WTC11 (cell line): ENCODE results near the gene SLC15A4.

Experiments used
- ATF2 ChIP-seq: sonication (generic); formaldehyde crosslinking; IDR thresholded peaks from 2 replicates; pipeline ENCODE4 v1.8.1; 2022; ENCODE audit warnings: low read depth, missing genetic modification reagents, borderline replicate concordance
- ATF3 ChIP-seq: sonication (generic); formaldehyde crosslinking; conservative IDR thresholded peaks from 2 replicates; pipeline ENCODE4 v1.8.1; 2022; ENCODE audit warnings: mild to moderate bottlenecking, missing genetic modification reagents
- CREB1 ChIP-seq: sonication (generic); formaldehyde crosslinking; IDR thresholded peaks from 2 replicates; pipeline ENCODE4 v1.8.0; 2023; ENCODE audit warnings: mild to moderate bottlenecking, missing genetic modification reagents
- CTCF ChIP-seq: fragments of 200-600 bp; IDR thresholded peaks from 2 replicates; pipeline ENCODE4 v1.8.0; 2022; ENCODE audit warnings: antibody characterized with exemption
- MAX ChIP-seq: sonication (generic); formaldehyde crosslinking; IDR thresholded peaks from 2 replicates; pipeline ENCODE4 v1.8.0; 2022; ENCODE audit warnings: mild to moderate bottlenecking, missing genetic modification reagents

DNA sequence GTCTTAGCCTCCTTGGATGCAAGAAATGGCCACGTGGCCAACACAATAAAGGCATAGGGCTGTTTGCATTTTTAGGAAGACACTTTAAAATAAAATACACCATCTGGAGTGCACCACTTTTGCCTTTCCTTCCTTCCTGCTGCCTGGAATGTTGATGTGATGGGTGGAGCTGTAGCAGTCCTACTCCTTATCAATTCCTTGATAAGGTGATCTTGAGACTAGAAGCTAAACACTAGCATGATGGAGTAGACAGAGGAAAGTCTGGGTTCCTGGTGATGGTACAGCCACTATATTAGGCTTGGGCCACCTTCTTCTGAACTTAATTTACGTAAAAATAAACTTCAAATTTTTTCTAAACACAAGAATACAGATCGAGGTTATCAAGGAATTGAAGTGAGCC, 26.6 kb upstream of the SLC15A4 start:
- TF ChIP-seq ATF2 (CRISPR knock-in tag) (no peak), CTCF (no peak), MAX (CRISPR knock-in tag) (no peak), CREB1 (CRISPR knock-in tag) (no peak), ATF3 (no peak)
